HG03095 (cell line): ENCODE results near the gene SLC16A1.
"Not testable (repeated sequence)": the region's sequence is repeated elsewhere in the genome, so short reads cannot be mapped to it uniquely, and the experiment has no call there.

Source experiments
- ATAC-seq: cut with Tn5 transposase; IDR thresholded peaks from one replicate; pipeline ENCODE4 v1.9.1; 2021; ENCODE audit warnings: moderate library complexity; ENCODE audit not compliant: unreplicated experiment

Gene SLC16A1

DNA sequence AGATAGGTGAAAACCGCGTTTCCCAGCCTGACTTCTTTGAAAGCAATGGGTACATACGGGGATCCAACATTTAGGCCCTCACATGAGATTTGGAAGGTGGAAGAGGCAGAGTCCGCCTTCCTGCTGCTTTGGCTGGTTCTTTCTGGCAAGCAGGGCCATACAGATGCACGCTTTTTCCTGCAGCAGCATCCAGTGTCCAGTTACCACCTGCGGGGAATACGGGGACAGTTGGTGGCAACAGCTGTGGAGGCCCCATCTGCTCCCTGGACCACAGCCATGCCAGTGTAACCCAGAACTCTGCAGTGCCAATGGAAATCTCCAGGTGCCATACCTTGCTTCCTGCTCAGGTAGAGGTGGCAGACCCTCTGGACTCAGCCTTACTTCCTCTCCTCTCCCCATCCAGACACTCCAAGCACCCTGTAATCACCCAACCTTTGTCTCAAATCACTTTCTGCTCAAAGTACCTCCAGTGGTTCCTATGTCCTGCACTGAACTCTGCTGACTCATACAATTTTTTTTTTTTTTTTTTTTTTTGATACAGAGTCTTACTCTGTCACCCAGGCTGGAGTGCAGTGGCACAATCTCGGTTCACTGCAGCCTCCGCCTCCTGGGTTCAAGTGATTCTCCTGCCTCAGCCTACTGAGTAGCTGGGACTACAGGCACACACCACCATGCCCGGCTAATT lies 68.3 kb downstream of the SLC16A1 start:
- no peak for ATAC-seq

DNA sequence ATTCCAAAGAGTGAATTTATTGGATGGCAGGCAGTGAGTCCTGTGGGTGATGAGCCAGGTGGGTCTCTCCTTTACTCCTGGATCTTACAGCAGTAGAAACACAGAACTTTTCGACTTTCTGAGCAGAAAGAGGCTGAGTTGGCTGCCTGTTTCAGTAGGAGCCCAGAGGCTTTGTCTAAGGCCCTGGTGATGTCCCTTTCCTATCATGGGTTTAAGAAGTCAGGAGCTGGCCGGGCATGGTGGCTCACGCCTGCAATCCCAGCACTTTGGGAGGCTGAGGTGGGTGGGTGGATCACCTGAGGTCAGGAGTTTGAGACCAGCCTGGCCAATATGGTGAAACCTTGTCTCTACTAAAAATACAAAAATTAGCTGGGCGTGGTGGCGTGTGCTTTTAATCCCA lies 71.0 kb downstream of the SLC16A1 start:
- not testable (repeated sequence) for ATAC-seq

- ATAC-seq = no peak
These were observed 73.7 kb downstream of the SLC16A1 start for GRCh38 chr1:112882271-112882744.

DNA sequence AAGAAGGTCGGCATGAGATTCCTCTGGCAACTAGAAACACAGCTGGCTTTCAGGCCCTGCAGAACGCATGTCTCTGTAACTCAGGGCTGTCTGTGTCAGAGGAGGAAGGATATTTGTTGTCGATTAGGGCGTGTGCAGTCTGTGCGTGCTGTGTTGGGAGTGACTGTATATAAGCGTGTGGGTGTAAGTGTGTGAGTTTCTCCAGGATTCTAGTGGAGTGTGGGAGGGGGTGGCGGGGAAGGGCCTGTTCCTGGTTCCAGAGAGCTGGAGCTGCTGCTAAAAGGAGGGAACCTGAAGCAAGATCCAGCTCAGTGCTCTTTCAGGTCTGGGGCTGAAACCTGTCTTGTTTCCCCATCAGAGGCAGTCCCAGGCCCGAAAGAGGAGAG lies 74.3 kb downstream of the SLC16A1 start:
- no peak for ATAC-seq

GRCh38 chr1:112879834-112880233 lies 76.2 kb downstream of the SLC16A1 start:
- no peak for ATAC-seq

GRCh38 chr1:112878321-112878720 lies 77.7 kb downstream of the SLC16A1 start:
- ATAC-seq = no peak

- ATAC-seq = no peak
These were observed 78.2 kb downstream of the SLC16A1 start for GRCh38 chr1:112877750-112878149.

DNA sequence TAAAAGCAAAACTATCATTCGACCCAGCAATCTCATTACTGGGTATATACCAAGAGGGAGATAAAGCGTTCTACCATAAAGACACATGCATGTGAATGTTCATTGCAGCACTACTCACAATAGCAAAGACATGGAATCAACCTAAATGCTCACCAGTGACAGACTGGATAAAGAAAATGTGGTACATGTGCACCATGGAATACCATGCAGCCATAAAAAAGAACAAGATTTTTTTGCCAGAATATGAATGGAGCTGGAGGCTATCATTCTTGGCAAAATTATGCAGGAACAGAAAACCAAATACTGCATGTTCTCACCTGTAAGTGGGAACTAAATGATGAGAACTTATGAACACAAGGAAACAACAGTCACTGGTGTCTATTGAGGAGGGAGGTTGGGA lies 79.7 kb downstream of the SLC16A1 start:
- no peak for ATAC-seq

DNA sequence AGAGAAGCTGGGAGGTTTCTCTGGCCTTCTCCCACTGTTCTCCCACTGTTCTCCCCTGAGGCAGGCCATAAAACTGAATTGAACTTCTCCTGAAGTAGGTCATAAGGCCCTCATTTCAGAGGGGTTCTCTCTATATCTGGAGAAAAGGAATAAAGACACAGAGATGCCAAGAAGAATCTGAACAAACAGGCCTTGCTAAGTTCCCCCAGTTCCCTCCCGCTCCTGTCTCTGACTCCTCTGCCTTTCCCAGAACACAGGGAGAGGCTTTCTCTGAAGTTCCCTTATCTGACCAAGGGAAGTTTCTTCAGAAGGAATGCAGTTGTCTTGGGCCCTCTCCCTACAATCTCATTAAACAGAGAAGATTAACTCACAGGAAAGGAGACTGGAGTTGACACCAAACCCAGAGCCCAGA lies 83.4 kb downstream of the SLC16A1 start:
- ATAC-seq = no peak

GRCh38 chr1:112870887-112871646 lies 84.9 kb downstream of the SLC16A1 start:
- no peak for ATAC-seq

GRCh38 chr1:112869895-112870294 lies 86.1 kb downstream of the SLC16A1 start:
- no peak for ATAC-seq

DNA sequence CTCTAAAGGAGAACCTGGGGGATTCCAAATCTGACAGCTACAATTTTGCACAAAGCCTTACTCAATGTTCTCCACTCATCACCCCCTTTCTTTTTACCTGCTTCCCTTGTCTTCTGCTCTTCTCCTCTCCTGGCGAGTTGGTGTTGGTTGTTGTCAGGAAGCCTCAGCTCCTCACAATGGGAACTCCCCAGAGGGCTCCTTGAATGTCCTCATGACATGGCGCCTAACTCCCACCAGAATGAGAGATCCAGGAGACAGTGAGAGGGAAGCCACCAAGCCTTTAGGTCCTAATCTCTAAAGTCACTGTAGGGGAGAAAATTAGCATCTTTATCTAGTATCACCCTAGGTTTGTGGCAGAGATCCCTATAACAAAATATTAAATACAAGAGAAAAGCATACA lies 87.8 kb downstream of the SLC16A1 start:
- no peak for ATAC-seq

DNA sequence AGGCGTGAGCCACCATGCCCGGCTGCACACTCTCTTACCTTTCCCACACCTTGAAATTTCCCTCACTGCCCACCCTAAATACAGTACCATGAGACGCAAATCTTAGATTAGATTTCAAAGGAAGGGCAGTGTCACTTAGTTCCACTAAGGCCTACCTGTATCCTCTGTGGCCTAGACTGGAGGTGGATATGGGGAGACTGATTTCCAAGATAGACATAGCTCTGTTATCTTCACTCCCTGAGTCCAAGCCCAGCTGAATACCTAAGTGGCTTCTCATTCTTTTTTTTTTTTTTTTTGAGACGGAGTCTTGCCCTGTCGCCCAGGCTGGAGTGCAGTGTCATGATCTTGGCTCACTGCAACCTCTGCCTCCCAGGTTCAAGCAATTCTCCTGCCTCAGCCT lies 89.0 kb downstream of the SLC16A1 start:
- no peak for ATAC-seq

- ATAC-seq = no peak
These were observed 89.8 kb downstream of the SLC16A1 start for GRCh38 chr1:112866151-112866550.

DNA sequence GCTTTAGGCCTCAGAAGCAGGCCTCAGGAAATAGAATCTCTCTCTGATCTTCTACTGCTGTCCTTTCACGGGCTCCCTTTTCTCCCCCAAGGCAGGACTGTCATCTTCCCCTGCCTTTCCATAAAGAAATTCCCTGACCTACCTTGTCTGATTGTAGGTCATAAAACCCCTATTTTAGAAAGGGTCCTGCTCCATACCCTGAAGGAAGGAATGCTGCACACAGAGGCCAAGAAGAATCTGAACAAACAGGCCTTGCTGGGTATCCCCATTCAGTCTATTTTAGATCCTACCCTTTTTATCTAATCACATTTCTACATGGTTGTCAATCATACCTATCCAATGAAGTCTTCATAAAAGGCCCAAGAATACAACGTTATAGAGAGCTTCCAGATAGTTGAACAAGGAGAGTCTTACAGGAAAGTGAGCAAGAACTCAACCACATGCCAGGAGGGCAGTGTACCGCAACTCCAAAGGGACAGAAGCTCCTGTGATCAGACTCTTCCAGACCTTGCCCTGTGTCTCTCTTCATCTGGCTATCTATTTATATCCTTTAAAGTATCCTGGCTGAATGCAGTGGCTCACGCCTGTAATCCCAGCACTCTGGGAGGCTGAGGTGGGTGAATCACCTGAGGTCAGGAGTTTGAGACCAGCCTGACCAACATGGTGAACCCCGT lies 93.1 kb downstream of the SLC16A1 start:
- ATAC-seq = no peak
